Esophagus squamous epithelium (tissue), 5 donors: ENCODE data around the gene IGF1R. TPM values are rescaled to one million over a fixed set of nuclear protein-coding genes. Genes with fewer than 3 reads are reported as not detected.

Experiments used
- DNase-seq: peaks from one replicate; lab custom pipeline; 2025; lab: John Stamatoyannopoulos, UW
- H3K27ac ChIP-seq, 4 donors: fragments of 200-600 bp; sonication (generic); one replicate each; pipeline ENCODE4 v1.5.1; 2016 to 2019; ENCODE audit warnings: mild to moderate bottlenecking in 1 of 4
- H3K27me3 ChIP-seq, 4 donors: fragments of 200-600 bp; sonication (generic); 1 replicate in 3 of 4; 2 replicates in 1 of 4; pipeline versions ENCODE4 v1.5.1 to v1.6.0; 2017 to 2021; ENCODE audit warnings: antibody characterized with exemption in 1 of 4
- H3K36me3 ChIP-seq, 3 donors: fragments of 200-600 bp; sonication (generic); one replicate each; pipeline ENCODE4 v1.5.1; 2016 to 2019
- H3K4me1 ChIP-seq, 3 donors: fragments of 200-600 bp; sonication (generic); one replicate each; pipeline ENCODE4 v1.5.1; 2017 to 2019
- H3K4me3 ChIP-seq, 4 donors: fragments of 200-600 bp; sonication (generic); 1 replicate in 3 of 4; 2 replicates in 1 of 4; pipeline ENCODE4 v1.5.1; 2016 to 2019; ENCODE audit warnings: mild to moderate bottlenecking in 2 of 4, moderate library complexity in 1 of 4
- H3K9me3 ChIP-seq, 3 donors: fragments of 200-600 bp; sonication (generic); one replicate each; pipeline ENCODE4 v1.5.1; 2016 to 2019
- CTCF ChIP-seq, 6 experiments: fragments of 450-650 bp in 4 of 6; fragments of 200-600 bp in 2 of 6; sonication (generic) in 2 of 6; IDR thresholded peaks; one replicate each; pipeline ENCODE4 v1.5.1; 2016 to 2019; ENCODE audit warnings: antibody characterized with exemption in 6 of 6, mild to moderate bottlenecking in 4 of 6, moderate library complexity in 4 of 6
- POLR2A ChIP-seq, 4 donors: fragments of 450-650 bp; IDR thresholded peaks; one replicate each; pipeline ENCODE4 v1.6.1; 2017; ENCODE audit warnings: antibody characterized with exemption in 4 of 4, mild to moderate bottlenecking in 4 of 4, moderate library complexity in 3 of 4
- WGBS, 2 donors: methylation state at CpG; one replicate each; pipeline ENCODE4 v1.1.5; 2018; 5-methylcytosine and 5-hydroxymethylcytosine counted together
- intact Hi-C: fragments of 100-400 bp; cut with DNase I; formaldehyde crosslinking; loops from one replicate; pipeline ENCODE4 v1.15.0; 2022
- total RNA-seq, 4 donors: library from RNA; depleted of rRNA; stranded (reverse); fragments of >200 nt; gene quantifications; one replicate each; pipeline ENCODE4 v1.1.0, GENCODE V29; 2016
- donor health status: DM: yes; HTN: yes; CAD: no.

Gene IGF1R
- total RNA-seq, 4 donors from 2014 or later = 20.5 to 54.8 (median 40.4) TPM

GRCh38 chr15:98901434-98902072 lies 253.2 kb downstream of the IGF1R start:
- H3K27ac ChIP-seq = peak overlapping the region; percentile 53 to 84 (median 73)
- WGBS, 2 donors = 34 to 42% methylated on average over 8 to 10 of the region's 10 CpGs

DNA sequence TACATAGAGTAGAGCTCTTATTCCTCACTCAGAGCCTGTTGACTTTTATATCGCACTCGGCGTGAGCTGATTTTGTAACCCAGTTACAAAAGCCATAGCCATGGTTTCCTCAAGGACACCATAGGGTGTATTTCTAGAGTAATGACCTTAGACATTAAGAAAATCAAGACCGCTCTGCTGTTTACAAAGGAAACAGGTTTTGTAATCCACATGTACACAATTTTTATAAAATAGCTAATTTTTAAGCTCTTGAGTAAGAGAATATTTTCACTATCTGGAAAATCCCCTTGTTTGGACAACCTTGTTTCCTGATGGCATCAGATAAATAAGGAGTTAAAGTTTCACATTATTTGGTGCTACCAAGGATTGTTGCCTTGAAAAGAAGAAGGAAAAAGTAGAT lies 254.6 kb downstream of the IGF1R start:
- WGBS, 2 donors = 75 to 86% methylated on average over 4 of the region's 4 CpGs
- peaks cover 0 to 17% (median 0%) of the 10 kb centered on the region in 3 donors for H3K36me3 ChIP-seq
- TF ChIP-seq CTCF (IDR thresholded peaks at IDR 0.05) (no peak), POLR2A (IDR thresholded peaks at IDR 0.05) (no peak)
- no peaks in the 10 kb centered on the region for H3K9me3 ChIP-seq
- intact Hi-C loops = loop anchor here (10.0 kb wide), 1 partner anchor 128 kb away; no protein-coding TSS in a partner anchor
- H3K4me3 ChIP-seq = no peak overlapping the region
- peaks cover 21 to 99% (median 55%) of the 10 kb centered on the region in 3 donors for H3K4me1 ChIP-seq
- no peaks in the 10 kb centered on the region for H3K27me3 ChIP-seq
- H3K27ac ChIP-seq = peak overlapping the region; percentile 66 to 84 (median 78)
- DNase-seq = no peak

More at GRCh38 chr15:98901434-98902072, 253.2 kb downstream of the IGF1R start:
- TF ChIP-seq CTCF (IDR thresholded peaks at IDR 0.05) (no peak), POLR2A (IDR thresholded peaks at IDR 0.05) (peak in 1 of 4 donors; percentile 16)
- Histone ChIP-seq H3K9me3 (no peaks in the 10 kb centered on the region), H3K27me3 (no peaks in the 10 kb centered on the region), H3K4me3 (no peak overlapping the region), H3K36me3 (peaks cover 0 to 12% (median 0%) of the 10 kb centered on the region in 3 donors), H3K4me1 (peaks cover 22 to 99% (median 51%) of the 10 kb centered on the region in 3 donors)
- no peak for DNase-seq
- intact Hi-C loops = loop anchor here (10.0 kb wide), 1 partner anchor 127 kb away; no protein-coding TSS in a partner anchor

GRCh38 chr15:98903377-98904018 lies 255.2 kb downstream of the IGF1R start:
- H3K27ac ChIP-seq = peak overlapping the region; percentile 66 to 84 (median 78)
- intact Hi-C loops = loop anchor here (10.0 kb wide), 1 partner anchor 129 kb away; no protein-coding TSS in a partner anchor
- H3K27me3 ChIP-seq = no peaks in the 10 kb centered on the region
- H3K36me3 ChIP-seq = peaks cover 0 to 23% (median 0%) of the 10 kb centered on the region in 3 donors
- H3K9me3 ChIP-seq = no peaks in the 10 kb centered on the region
- no peak for DNase-seq
- H3K4me3 ChIP-seq = no peak overlapping the region
- H3K4me1 ChIP-seq = peaks cover 21 to 99% (median 52%) of the 10 kb centered on the region in 3 donors
- WGBS, 2 donors = 28 to 33% methylated on average over 9 of the region's 9 CpGs
- TF ChIP-seq CTCF (IDR thresholded peaks at IDR 0.05) (no peak), POLR2A (IDR thresholded peaks at IDR 0.05) (no peak)

DNA sequence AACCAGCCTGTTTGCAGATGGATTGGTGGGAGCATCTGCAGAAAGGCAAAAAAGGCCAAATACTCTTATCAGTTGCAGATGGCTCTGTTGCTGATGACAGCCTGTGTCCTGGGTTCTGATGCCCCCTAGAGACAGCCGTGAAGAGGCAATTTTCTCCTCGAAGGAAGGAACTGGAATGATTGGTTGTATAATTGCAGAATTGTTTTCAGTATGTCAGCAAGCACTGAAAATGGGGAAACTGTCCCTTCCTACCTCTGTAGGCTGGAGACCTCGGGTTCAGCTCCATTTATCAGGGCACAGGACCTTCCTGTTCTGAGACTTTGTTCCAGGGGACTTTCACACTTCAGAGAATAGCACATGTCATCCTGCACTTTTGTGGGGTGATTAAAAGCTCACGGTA lies 256.2 kb downstream of the IGF1R start:
- peaks cover 21 to 88% (median 52%) of the 10 kb centered on the region in 3 donors for H3K4me1 ChIP-seq

More for the DNA sequence above, 256.2 kb downstream of the IGF1R start:
- no peak overlapping the region for H3K4me3 ChIP-seq
- TF ChIP-seq POLR2A (IDR thresholded peaks at IDR 0.05) (no peak), CTCF (IDR thresholded peaks at IDR 0.05) (peak in 5 of 6 experiments; percentile 21 to 54 (median 46))
- intact Hi-C loops = loop anchor here (10.0 kb wide), 1 partner anchor 130 kb away; no protein-coding TSS in a partner anchor
- H3K27me3 ChIP-seq = no peaks in the 10 kb centered on the region
- peak overlapping the region; percentile 13 to 84 (median 67) for H3K27ac ChIP-seq
- DNase-seq = no peak
- no peaks in the 10 kb centered on the region for H3K9me3 ChIP-seq
- 15 to 24% methylated on average over 4 of the region's 4 CpGs for whole genome bisulfite sequencing, 2 donors
- H3K36me3 ChIP-seq = peaks cover 0 to 28% (median 0%) of the 10 kb centered on the region in 3 donors
